Measurements from ENCODE around the gene C13orf46. TPM values are rescaled to one million over a fixed set of nuclear protein-coding genes. Genes with fewer than 3 reads are reported as not detected.

Gene C13orf46
- total RNA-seq, 1 donor: under 0.01 TPM

GRCh38 chr13:113927661-113928581, 46.0 kb downstream of the C13orf46 start:
- DNase-seq (ENCODE audit: low read depth in 2 of 3, low spot score in 2 of 3): no peak

- DNase-seq (ENCODE audit: low read depth in 2 of 3, low spot score in 2 of 3): no peak
Measured at GRCh38 chr13:113926951-113927660, 46.8 kb downstream of the C13orf46 start.

- DNase-seq (ENCODE audit: low read depth in 2 of 3, low spot score in 2 of 3): no peak
Measured at GRCh38 chr13:113926301-113926761, 47.5 kb downstream of the C13orf46 start.

GRCh38 chr13:113924184-113924901, 49.5 kb downstream of the C13orf46 start:
- no peak for DNase-seq (ENCODE audit: low read depth in 2 of 3, low spot score in 2 of 3)

GRCh38 chr13:113923376-113924063, 50.4 kb downstream of the C13orf46 start:
- no peak for DNase-seq (ENCODE audit: low read depth in 2 of 3, low spot score in 2 of 3)

- DNase-seq (ENCODE audit: low read depth in 2 of 3, low spot score in 2 of 3): no peak
Measured at GRCh38 chr13:113922412-113923118, 51.3 kb downstream of the C13orf46 start.

- no peak for DNase-seq (ENCODE audit: low read depth in 2 of 3, low spot score in 2 of 3)
Measured at GRCh38 chr13:113921763-113922162, 52.1 kb downstream of the C13orf46 start.

- no peak for DNase-seq (ENCODE audit: low read depth in 2 of 3, low spot score in 2 of 3)
Measured at GRCh38 chr13:113920606-113921286, 53.1 kb downstream of the C13orf46 start.

- DNase-seq (ENCODE audit: low read depth in 2 of 3, low spot score in 2 of 3): no peak
Measured at GRCh38 chr13:113919761-113920559, 53.9 kb downstream of the C13orf46 start.

- no peak for DNase-seq (ENCODE audit: low read depth in 2 of 3, low spot score in 2 of 3)
Measured at GRCh38 chr13:113918981-113919701, 54.7 kb downstream of the C13orf46 start.

- DNase-seq (ENCODE audit: low read depth in 2 of 3, low spot score in 2 of 3): no peak
Measured at GRCh38 chr13:113918580-113918979, 55.3 kb downstream of the C13orf46 start.

- DNase-seq (ENCODE audit: low read depth in 2 of 3, low spot score in 2 of 3): no peak
Measured at GRCh38 chr13:113917594-113918371, 56.1 kb downstream of the C13orf46 start.

GRCh38 chr13:113917096-113917495, 56.8 kb downstream of the C13orf46 start:
- no peak for DNase-seq (ENCODE audit: low read depth in 2 of 3, low spot score in 2 of 3)

- no peak for DNase-seq (ENCODE audit: low read depth in 2 of 3, low spot score in 2 of 3)
Measured at GRCh38 chr13:113916330-113916815, 57.5 kb downstream of the C13orf46 start.

GRCh38 chr13:113915786-113916329, 58.0 kb downstream of the C13orf46 start:
- DNase-seq (ENCODE audit: low read depth in 2 of 3, low spot score in 2 of 3): no peak

- no peak for DNase-seq (ENCODE audit: low read depth in 2 of 3, low spot score in 2 of 3)
Measured at GRCh38 chr13:113915012-113915763, 58.7 kb downstream of the C13orf46 start.
